IMR-90 (cell line): ENCODE measurements around the gene GCSAM.

ENCODE experiments used
- CTCF ChIP-seq: conservative IDR thresholded peaks from 2 replicates; pipeline ENCODE4 v1.5.1; 2012; ENCODE audit warnings: mild to moderate bottlenecking, low read depth, low read length, improper control_type of control experiment
- MAZ ChIP-seq: IDR thresholded peaks from 2 replicates; pipeline ENCODE4 v1.6.1; 2012; ENCODE audit warnings: low read depth, mild to moderate bottlenecking, low read length, improper control_type of control experiment, moderate library complexity, borderline replicate concordance
- MXI1 ChIP-seq: IDR thresholded peaks from 2 replicates; pipeline ENCODE4 v1.6.1; 2012; ENCODE audit warnings: low read depth, mild to moderate bottlenecking, low read length, moderate library complexity, borderline replicate concordance
- POLR2A ChIP-seq: IDR thresholded peaks from 2 replicates; pipeline ENCODE4 v1.6.1; 2012; ENCODE audit warnings: mild to moderate bottlenecking, low read depth, low read length
- SMC3 ChIP-seq: fragments of 150-350 bp; IDR thresholded peaks from 2 replicates; pipeline ENCODE4 v1.6.1; 2016; ENCODE audit warnings: low read depth, mild to moderate bottlenecking, antibody characterized with exemption, low read length, moderate library complexity

DNA sequence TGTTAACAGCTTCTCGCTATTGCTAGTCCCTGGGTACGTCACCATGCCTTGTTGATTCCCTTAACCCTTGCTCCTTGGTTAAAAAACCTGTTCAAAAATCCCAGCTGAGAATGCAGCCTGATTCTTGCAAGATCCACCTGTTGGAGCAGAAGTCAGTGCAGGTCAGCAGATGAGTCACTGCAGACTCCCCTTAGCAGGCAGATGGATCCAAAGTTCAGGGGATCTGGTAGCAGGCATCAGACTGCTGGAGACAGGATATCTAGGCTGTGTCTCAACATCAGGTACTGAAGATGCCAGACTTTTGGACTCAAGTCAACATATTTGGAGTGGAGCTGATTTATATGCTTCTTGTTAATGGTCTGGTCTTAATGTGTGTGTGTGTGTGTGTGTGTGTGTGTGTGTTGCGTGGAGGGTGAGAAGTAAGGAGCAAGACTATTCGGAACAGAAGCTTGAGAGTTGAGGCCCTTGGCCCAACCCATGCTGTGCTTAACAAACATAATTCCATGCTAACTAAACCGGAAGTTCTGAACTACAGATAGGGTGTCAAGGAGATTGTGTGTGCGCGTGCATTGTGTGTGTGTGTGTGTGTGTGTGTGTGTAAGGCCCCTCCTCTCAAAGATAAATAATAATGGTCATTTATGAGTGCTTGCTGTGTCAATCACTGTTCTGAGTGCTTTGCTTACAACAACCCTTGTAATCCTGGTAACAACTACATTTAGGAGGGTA is 47.9 kb downstream of the GCSAM start:
- no peak for TF ChIP-seq MXI1
- TF ChIP-seq POLR2A, result no peak
- TF ChIP-seq CTCF, result no peak
- no peak for TF ChIP-seq MAZ
- no peak for TF ChIP-seq SMC3
